RKO (cell line): ENCODE measurements around the gene DPP9.
"Not testable (repeated sequence)": the region's sequence is repeated elsewhere in the genome, so short reads cannot be mapped to it uniquely, and the experiment has no call there.

Experiments
- DNase-seq: peaks from one replicate; pipeline ENCODE4 v3.0.0-alpha.2; 2016; ENCODE audit warnings: low spot score

The DPP9 gene

GRCh38 chr19:4687396-4687795 is 36.2 kb downstream of the DPP9 start:
- DNase-seq: no peak

GRCh38 chr19:4686700-4687099 is 36.9 kb downstream of the DPP9 start:
- no peak for DNase-seq

GRCh38 chr19:4684312-4685095 is 39.1 kb downstream of the DPP9 start:
- DNase-seq: no peak

GRCh38 chr19:4682417-4683200 is 41.0 kb downstream of the DPP9 start:
- DNase-seq: no peak

- not testable (repeated sequence) for DNase-seq
Measured at GRCh38 chr19:4680021-4680420, 43.6 kb downstream of the DPP9 start.

- DNase-seq: no peak
Measured at GRCh38 chr19:4678881-4679790, 44.5 kb downstream of the DPP9 start.

GRCh38 chr19:4676955-4677731 is 46.5 kb downstream of the DPP9 start:
- DNase-seq: peak; percentile 43

DNA sequence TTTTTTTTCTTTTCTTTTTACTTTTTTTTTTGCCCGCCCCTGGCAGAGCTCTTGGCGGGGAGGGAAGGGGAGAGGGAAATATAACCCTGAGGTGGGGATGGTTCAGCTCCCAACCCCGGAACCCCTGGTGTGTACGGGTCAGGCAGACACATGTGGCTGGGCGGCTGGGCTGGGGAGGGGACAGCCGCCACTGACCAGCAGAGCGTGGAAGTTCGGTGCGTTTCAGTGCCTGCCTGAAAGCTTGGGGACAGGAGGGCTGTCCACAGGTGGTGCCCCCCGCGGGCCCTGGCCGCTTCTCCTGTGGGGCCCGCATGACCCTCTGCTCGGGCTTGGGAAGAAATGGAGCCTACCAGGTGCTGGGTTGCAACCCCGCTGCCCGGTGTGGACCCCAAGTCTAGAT is 48.3 kb downstream of the DPP9 start:
- DNase-seq: no peak

DNA sequence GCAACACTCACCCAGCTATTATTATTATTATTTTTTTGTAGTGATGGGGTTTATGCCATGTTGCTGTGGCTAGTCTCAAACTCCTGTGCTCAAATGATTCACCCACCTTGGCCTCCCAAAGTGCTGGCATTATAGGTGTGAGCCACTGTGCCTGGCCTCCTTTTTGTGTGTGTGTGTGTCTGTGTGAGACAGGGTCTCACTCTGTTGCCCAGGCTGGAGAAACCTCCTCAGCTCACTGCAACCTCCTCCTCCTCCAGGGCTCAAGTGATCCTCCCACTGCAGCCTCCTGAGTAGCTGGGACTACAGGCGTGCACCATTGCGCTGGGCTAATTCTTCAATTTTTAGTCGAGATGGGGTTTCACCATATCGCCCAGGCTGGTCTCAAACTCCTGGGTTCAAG is 49.9 kb downstream of the DPP9 start:
- DNase-seq: no peak

DNA sequence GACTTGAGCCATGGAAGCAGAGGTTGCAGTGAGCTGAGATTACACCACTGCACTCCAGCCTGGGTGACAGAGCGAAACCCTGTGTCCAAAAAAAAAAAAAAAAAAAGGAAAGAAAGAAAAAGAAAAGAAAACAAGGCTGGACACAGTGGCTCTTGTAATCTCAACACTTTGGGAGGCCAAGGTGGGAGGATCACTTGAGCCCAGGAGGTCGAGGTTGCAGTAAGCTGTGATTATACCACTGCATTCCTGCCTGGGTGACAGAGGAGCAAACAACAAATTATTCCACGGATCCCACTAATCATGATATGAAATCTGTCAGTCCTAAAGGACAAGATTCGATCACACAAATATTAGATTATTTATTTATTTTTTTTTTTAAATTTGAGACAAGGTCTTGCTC is 50.4 kb downstream of the DPP9 start:
- DNase-seq: no peak

GRCh38 chr19:4671185-4671851 is 52.3 kb downstream of the DPP9 start:
- DNase-seq: no peak

GRCh38 chr19:4669723-4670480 is 53.7 kb downstream of the DPP9 start, which contains the start of gene MYDGF:
TSS of gene MYDGF (minus strand) at chr19:4670342. CDS start at chr19:4670334, 8 bp downstream.
- DNase-seq: peak; percentile 91

DNA sequence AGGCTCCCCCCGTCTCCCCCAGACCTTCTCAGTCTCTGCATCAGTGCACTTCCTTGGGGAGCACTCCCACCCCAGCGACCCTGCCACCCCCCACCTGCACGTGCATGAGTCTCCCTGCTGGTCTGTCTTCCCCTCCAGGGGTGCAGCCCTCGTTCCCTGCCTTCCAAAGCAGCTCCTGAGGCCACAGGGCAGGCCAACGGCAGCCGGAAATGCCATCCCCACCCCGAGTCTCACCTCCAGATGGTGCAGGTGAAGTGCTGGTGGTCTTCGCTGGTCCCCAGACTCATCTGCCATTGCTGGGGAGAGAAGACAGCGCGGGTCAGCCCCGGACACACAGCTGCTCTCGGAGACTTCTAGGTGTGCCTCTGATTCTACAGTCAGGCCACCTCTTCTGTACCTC is 59.0 kb downstream of the DPP9 start:
- DNase-seq: no peak

GRCh38 chr19:4662812-4663211 is 60.8 kb downstream of the DPP9 start:
- DNase-seq: no peak

DNA sequence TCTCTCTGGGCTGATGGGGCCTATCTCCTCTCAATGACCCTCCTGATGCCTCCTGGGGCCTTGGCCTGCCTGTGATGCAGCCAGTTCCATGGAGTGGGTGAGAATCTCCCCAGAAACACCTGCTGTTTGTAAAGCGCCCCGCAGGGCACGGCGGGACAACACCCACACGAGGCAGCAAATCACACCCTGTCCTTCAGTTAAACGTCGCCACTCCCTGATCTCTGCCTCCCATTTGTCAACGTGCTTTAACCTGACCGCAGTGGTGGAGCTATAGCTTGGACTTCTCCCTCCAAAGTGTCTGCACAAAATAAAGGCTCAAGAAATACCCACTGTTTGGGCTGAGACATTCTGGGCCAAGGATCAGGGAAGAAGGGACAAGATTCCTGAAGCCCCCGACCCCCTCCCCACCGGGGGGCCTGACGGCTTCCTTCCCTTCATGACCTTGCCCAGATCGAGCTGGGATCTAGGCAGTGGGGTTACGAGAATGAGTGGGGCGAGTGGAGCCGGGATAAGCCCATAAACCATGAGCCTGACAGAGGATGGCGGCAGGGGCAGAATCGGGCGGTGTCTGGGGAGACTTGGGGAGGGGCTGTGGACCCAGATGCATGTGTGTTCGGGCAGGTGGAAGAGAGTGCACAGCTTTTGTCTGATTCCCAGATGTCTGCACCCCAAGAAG is 61.5 kb downstream of the DPP9 start:
- DNase-seq: no peak

DNA sequence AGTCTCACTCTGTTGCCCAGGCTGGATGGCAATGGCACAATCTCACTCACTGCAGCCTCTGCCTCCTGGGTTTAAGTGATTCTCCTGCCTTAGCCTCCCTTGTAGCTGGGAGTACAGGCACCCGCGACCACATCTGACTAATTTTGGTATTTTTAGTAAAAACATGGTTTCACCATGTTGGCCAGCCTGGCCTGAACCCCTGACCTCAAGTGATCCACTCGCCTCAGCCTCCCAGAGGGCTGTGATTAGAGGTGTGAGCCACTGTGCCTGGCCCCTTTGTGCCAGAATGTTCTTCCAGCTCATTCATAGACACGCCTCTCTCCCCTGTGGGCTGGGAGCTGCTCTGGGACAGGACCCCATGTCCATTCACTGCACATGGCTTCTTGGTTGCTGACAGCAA is 62.6 kb downstream of the DPP9 start:
- DNase-seq: no peak

GRCh38 chr19:4660181-4660791 is 63.4 kb downstream of the DPP9 start:
- peak; percentile 44 for DNase-seq

GRCh38 chr19:4657835-4658234 is 65.8 kb downstream of the DPP9 start:
- no peak for DNase-seq

GRCh38 chr19:4657262-4657661 is 66.4 kb downstream of the DPP9 start:
- no peak for DNase-seq
